Osteoblast (primary cell): Measurements from ENCODE around the gene HIPK3. TPM values are rescaled to one million over a fixed set of nuclear protein-coding genes. Genes with fewer than 3 reads are reported as not detected.

Source experiments
- DNase-seq: peaks from one replicate; pipeline ENCODE4 v3.0.0; 2011; ENCODE audit warnings: low spot score, mixed read lengths; ENCODE audit not compliant: insufficient read length; ENCODE audit errors: missing footprints
- H2AFZ ChIP-seq: 2 replicates; pipeline ENCODE4 v1.6.0; 2011; ENCODE audit warnings: mild to moderate bottlenecking, low read length
- H3K27ac ChIP-seq: 2 replicates; pipeline ENCODE4 v1.5.1; 2011; ENCODE audit warnings: mild to moderate bottlenecking, low read depth, low read length, moderate library complexity
- H3K27me3 ChIP-seq: 2 replicates; pipeline ENCODE4 v1.6.0; 2012; ENCODE audit warnings: mild to moderate bottlenecking, control low read depth, inconsistent platforms, low read length, moderate library complexity; ENCODE audit not compliant: insufficient read depth
- H3K36me3 ChIP-seq: 2 replicates; pipeline ENCODE4 v1.5.1; 2011; ENCODE audit warnings: mild to moderate bottlenecking, low read length, control low read depth, moderate library complexity; ENCODE audit not compliant: insufficient read depth
- H3K4me1 ChIP-seq: 2 replicates; pipeline ENCODE4 v1.5.1; 2011; ENCODE audit warnings: mild to moderate bottlenecking, low read length, control low read depth, moderate library complexity; ENCODE audit not compliant: insufficient read depth
- H3K4me2 ChIP-seq: 2 replicates; pipeline ENCODE4 v1.6.0; 2011; ENCODE audit warnings: mild to moderate bottlenecking, low read length; ENCODE audit not compliant: insufficient read depth
- H3K4me3 ChIP-seq: fragments of 200-600 bp; sonication (generic); 3 replicates; pipeline ENCODE4 v1.5.1; 2012; ENCODE audit warnings: mild to moderate bottlenecking, low read length, inconsistent platforms; ENCODE audit not compliant: insufficient read depth
- H3K79me2 ChIP-seq: 2 replicates; pipeline ENCODE4 v1.6.0; 2012; ENCODE audit warnings: mild to moderate bottlenecking, low read length, control low read depth, inconsistent platforms; ENCODE audit not compliant: insufficient read depth
- H3K9me3 ChIP-seq: 2 replicates; pipeline ENCODE4 v1.5.1; 2011; ENCODE audit warnings: low read depth, low read length, control low read depth
- H4K20me1 ChIP-seq: 2 replicates; pipeline ENCODE4 v1.6.0; 2012; ENCODE audit warnings: mild to moderate bottlenecking, low read length, control low read depth; ENCODE audit not compliant: insufficient read depth
- CTCF ChIP-seq: IDR thresholded peaks from 2 replicates; pipeline ENCODE4 v1.5.1; 2011; ENCODE audit warnings: mild to moderate bottlenecking, low read depth, low read length, moderate library complexity; ENCODE audit errors: extremely low read depth
- total RNA-seq: library from RNA; depleted of rRNA; stranded (reverse); fragments of >200 nt; gene quantifications from 2 replicates; pipeline ENCODE4 v1.2.3, GENCODE V29; 2012

The HIPK3 gene
- total RNA-seq, 1 donor, result 195 TPM

GRCh38 chr11:33396361-33396760 is 139.2 kb downstream of the HIPK3 start:
- no peak overlapping the region for H3K4me2 ChIP-seq
- no peak overlapping the region for H3K4me3 ChIP-seq
- H3K27ac ChIP-seq, result no peak overlapping the region
- H3K79me2 ChIP-seq, result peaks cover 16% of the 10 kb centered on the region
- no peak overlapping the region for H2AFZ ChIP-seq
- no peaks in the 10 kb centered on the region for H3K9me3 ChIP-seq
- peaks cover 2% of the 10 kb centered on the region for H4K20me1 ChIP-seq
- DNase-seq, result no peak
- no peak for TF ChIP-seq CTCF
- H3K36me3 ChIP-seq, result no peaks in the 10 kb centered on the region
- no peaks in the 10 kb centered on the region for H3K27me3 ChIP-seq
- H3K4me1 ChIP-seq, result no peaks in the 10 kb centered on the region

- H3K27me3 ChIP-seq, result no peaks in the 10 kb centered on the region
- no peak overlapping the region for H3K27ac ChIP-seq
- H3K36me3 ChIP-seq, result no peaks in the 10 kb centered on the region
- no peaks in the 10 kb centered on the region for H3K9me3 ChIP-seq
- H4K20me1 ChIP-seq, result peaks cover 2% of the 10 kb centered on the region
- H3K4me3 ChIP-seq, result no peak overlapping the region
- no peaks in the 10 kb centered on the region for H3K4me1 ChIP-seq
- peaks cover 14% of the 10 kb centered on the region for H3K79me2 ChIP-seq
- no peak for DNase-seq
- no peak overlapping the region for H2AFZ ChIP-seq
- no peak overlapping the region for H3K4me2 ChIP-seq
- TF ChIP-seq CTCF, result no peak
These were observed 142.2 kb downstream of the HIPK3 start for GRCh38 chr11:33399421-33399820.

GRCh38 chr11:33402066-33402465 is 144.9 kb downstream of the HIPK3 start:
- no peak overlapping the region for H3K4me2 ChIP-seq
- no peak overlapping the region for H2AFZ ChIP-seq
- peak; percentile 73 for DNase-seq
- no peaks in the 10 kb centered on the region for H3K4me1 ChIP-seq
- H3K27ac ChIP-seq, result no peak overlapping the region
- H3K27me3 ChIP-seq, result no peaks in the 10 kb centered on the region
- no peaks in the 10 kb centered on the region for H4K20me1 ChIP-seq
- H3K36me3 ChIP-seq, result no peaks in the 10 kb centered on the region
- no peaks in the 10 kb centered on the region for H3K9me3 ChIP-seq
- no peak overlapping the region for H3K4me3 ChIP-seq
- peaks cover 10% of the 10 kb centered on the region for H3K79me2 ChIP-seq
- no peak for TF ChIP-seq CTCF

- Histone ChIP-seq H3K4me2 (no peak overlapping the region), H3K36me3 (no peaks in the 10 kb centered on the region), H2AFZ (no peak overlapping the region), H3K79me2 (peaks cover 8% of the 10 kb centered on the region), H3K9me3 (no peaks in the 10 kb centered on the region), H3K27me3 (no peaks in the 10 kb centered on the region), H3K4me3 (no peak overlapping the region), H4K20me1 (no peaks in the 10 kb centered on the region), H3K27ac (no peak overlapping the region), H3K4me1 (no peaks in the 10 kb centered on the region)
- DNase-seq, result no peak
- TF ChIP-seq CTCF, result no peak
These were observed 146.2 kb downstream of the HIPK3 start for GRCh38 chr11:33403344-33403743.
